ENCODE measurements around the gene FRMD5.
"Not testable (repeated sequence)": the region's sequence is repeated elsewhere in the genome, so short reads cannot be mapped to it uniquely, and the experiment has no call there.

The FRMD5 gene

DNA sequence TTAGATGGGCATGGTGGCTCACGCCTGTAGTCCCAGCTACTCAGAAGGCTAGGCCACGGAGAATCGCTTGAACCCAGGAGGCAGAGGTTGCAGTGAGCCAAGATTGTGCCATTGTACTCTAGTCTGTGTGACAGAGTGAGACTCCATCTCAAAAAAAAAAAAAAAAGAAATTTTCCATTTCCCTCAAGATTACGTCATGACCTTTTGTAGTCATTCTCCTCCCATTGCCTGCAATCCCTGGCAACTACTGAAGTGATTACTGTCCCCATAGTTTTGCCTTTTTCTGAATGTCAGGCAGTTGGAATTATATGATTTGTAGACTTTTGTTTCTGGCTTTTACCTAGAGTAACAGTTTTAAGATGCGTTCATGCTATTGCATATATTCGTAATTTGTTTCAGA lies 340.3 kb downstream of the FRMD5 start:
- H3K9ac ChIP-seq (ENCODE audit: low read length), result no peak overlapping the region
- no peak overlapping the region for H3K27ac ChIP-seq (ENCODE audit: low read length)
- TF ChIP-seq, protein P1, sequence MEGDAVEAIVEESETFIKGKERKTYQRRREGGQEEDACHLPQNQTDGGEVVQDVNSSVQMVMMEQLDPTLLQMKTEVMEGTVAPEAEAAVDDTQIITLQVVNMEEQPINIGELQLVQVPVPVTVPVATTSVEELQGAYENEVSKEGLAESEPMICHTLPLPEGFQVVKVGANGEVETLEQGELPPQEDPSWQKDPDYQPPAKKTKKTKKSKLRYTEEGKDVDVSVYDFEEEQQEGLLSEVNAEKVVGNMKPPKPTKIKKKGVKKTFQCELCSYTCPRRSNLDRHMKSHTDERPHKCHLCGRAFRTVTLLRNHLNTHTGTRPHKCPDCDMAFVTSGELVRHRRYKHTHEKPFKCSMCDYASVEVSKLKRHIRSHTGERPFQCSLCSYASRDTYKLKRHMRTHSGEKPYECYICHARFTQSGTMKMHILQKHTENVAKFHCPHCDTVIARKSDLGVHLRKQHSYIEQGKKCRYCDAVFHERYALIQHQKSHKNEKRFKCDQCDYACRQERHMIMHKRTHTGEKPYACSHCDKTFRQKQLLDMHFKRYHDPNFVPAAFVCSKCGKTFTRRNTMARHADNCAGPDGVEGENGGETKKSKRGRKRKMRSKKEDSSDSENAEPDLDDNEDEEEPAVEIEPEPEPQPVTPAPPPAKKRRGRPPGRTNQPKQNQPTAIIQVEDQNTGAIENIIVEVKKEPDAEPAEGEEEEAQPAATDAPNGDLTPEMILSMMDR (IDR thresholded peaks at IDR 0.05; ENCODE audit: low read depth, low read length), result no peak
- no peak for TF ChIP-seq EZH2phosphoT487 (IDR thresholded peaks at IDR 0.05; ENCODE audit: low read depth)
- H3K9me3 ChIP-seq (ENCODE audit: insufficient read depth, low read length), result no peaks in the 10 kb centered on the region
- no peak overlapping the region for H3K4me3 ChIP-seq (ENCODE audit: low read length)
- H2AFZ ChIP-seq (ENCODE audit: low read depth, low read length), result no peak overlapping the region
- H3K4me1 ChIP-seq (ENCODE audit: low read length), result no peaks in the 10 kb centered on the region
- no peak overlapping the region for H3K4me2 ChIP-seq (ENCODE audit: low read length)
- H3K79me2 ChIP-seq (ENCODE audit: low read length), result no peaks in the 10 kb centered on the region
- 0 out of 2 replicates have a peak, but pooled peaks cover 3% of the 10 kb centered on the region for H4K20me1 ChIP-seq (ENCODE audit: insufficient read depth, low read length)
- no peaks in the 10 kb centered on the region for H3K27me3 ChIP-seq (ENCODE audit: low read depth, low read length)
- peaks cover 46% of the 10 kb centered on the region for H3K36me3 ChIP-seq (replicated peaks; ENCODE audit: low read depth, low read length)

DNA sequence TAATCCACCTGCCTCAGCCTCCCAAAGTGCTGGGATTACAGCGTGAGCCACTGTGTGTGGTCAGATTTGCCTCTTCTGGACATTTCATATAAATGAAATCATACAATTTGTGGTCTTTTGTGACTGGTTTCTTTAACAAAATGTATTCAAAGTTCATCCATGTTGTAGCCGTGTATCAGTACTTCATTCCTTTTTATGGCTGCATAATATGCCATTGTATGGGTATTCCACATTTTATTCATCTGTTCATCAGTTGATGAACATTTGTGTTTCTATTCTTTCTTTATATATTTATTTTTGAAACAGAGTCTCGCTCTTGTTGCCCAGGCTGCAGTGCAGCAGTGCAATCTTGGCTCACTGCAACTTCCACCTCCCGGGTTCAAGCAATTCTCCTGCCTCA lies 342.5 kb downstream of the FRMD5 start:
- no peak overlapping the region for H2AFZ ChIP-seq (ENCODE audit: low read depth, low read length)
- H3K36me3 ChIP-seq (replicated peaks; ENCODE audit: low read depth, low read length), result peaks cover 41% of the 10 kb centered on the region
- no peaks in the 10 kb centered on the region for H3K79me2 ChIP-seq (ENCODE audit: low read length)
- H3K27ac ChIP-seq (ENCODE audit: low read length), result no peak overlapping the region
- TF ChIP-seq, protein P1 (IDR thresholded peaks at IDR 0.05; ENCODE audit: low read depth, low read length), result no peak
- TF ChIP-seq EZH2phosphoT487 (IDR thresholded peaks at IDR 0.05; ENCODE audit: low read depth), result no peak
- no peaks in the 10 kb centered on the region for H3K27me3 ChIP-seq (ENCODE audit: low read depth, low read length)
- no peak overlapping the region for H3K9ac ChIP-seq (ENCODE audit: low read length)
- 0 out of 2 replicates have a peak, but pooled peaks cover 3% of the 10 kb centered on the region for H4K20me1 ChIP-seq (ENCODE audit: insufficient read depth, low read length)
- no peak overlapping the region for H3K4me3 ChIP-seq (ENCODE audit: low read length)
- no peaks in the 10 kb centered on the region for H3K9me3 ChIP-seq (ENCODE audit: insufficient read depth, low read length)
- H3K4me2 ChIP-seq (ENCODE audit: low read length), result no peak overlapping the region
- H3K4me1 ChIP-seq (ENCODE audit: low read length), result no peaks in the 10 kb centered on the region

DNA sequence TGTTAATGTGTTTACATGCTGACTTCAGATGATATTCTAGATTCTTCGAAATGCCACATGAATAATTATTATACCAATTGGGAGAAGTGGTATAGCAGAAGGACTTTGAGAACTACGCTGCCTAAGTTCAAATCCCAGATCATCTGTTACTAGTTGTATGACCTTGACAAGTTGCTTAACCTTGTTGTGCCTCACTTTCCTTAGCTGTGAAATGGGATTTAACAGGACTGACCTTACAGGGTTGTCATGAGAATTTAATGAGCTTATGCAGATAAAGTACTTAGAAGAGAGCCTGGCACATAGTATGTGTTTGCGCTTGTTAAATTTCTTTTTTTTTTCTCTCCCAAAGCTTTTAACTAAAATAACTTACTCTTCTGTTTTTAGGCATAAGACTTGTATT lies 343.8 kb downstream of the FRMD5 start:
- H2AFZ ChIP-seq (ENCODE audit: low read depth, low read length), result no peak overlapping the region
- no peak overlapping the region for H3K9ac ChIP-seq (ENCODE audit: low read length)
- TF ChIP-seq, protein P1 (IDR thresholded peaks at IDR 0.05; ENCODE audit: low read depth, low read length), result no peak
- TF ChIP-seq EZH2phosphoT487 (IDR thresholded peaks at IDR 0.05; ENCODE audit: low read depth), result no peak
- no peak overlapping the region for H3K4me2 ChIP-seq (ENCODE audit: low read length)
- H3K36me3 ChIP-seq (replicated peaks; ENCODE audit: low read depth, low read length), result peaks cover 41% of the 10 kb centered on the region
- no peak overlapping the region for H3K4me3 ChIP-seq (ENCODE audit: low read length)
- H3K4me1 ChIP-seq (ENCODE audit: low read length), result no peaks in the 10 kb centered on the region
- H3K79me2 ChIP-seq (ENCODE audit: low read length), result no peaks in the 10 kb centered on the region
- no peak overlapping the region for H3K27ac ChIP-seq (ENCODE audit: low read length)
- no peaks in the 10 kb centered on the region for H3K9me3 ChIP-seq (ENCODE audit: insufficient read depth, low read length)
- H4K20me1 ChIP-seq (ENCODE audit: insufficient read depth, low read length), result 0 out of 2 replicates have a peak, but pooled peaks cover 3% of the 10 kb centered on the region
- H3K27me3 ChIP-seq (ENCODE audit: low read depth, low read length), result no peaks in the 10 kb centered on the region

DNA sequence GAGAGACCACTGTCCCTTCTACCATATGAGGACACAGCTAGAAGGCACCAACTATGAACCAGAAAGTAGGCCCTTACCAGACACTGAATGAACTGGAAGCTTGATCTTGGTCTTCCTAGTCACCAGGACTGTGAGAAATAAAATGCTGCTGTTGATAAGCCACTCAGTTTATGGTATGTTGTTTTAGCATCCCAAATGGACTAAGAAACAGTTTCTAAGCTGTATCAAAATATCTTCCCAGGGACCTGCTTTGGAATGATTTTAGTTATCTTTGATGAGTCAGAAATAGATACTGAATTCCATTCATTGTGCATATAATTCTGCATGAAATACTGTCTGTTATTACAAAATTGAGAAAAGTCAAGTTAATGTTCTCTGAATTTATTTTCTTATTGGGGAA lies 349.6 kb downstream of the FRMD5 start:
- Histone ChIP-seq H3K4me1 (ENCODE audit: low read length) (no peaks in the 10 kb centered on the region), H3K79me2 (ENCODE audit: low read length) (peaks cover 4% of the 10 kb centered on the region; the same call in 1 of the 2 replicates), H3K36me3 (replicated peaks; ENCODE audit: low read depth, low read length) (peaks cover 45% of the 10 kb centered on the region), H3K27ac (ENCODE audit: low read length) (no peak overlapping the region), H2AFZ (ENCODE audit: low read depth, low read length) (no peak overlapping the region), H4K20me1 (ENCODE audit: insufficient read depth, low read length) (no peaks in the 10 kb centered on the region), H3K4me3 (ENCODE audit: low read length) (no peak overlapping the region), H3K27me3 (ENCODE audit: low read depth, low read length) (no peaks in the 10 kb centered on the region), H3K4me2 (ENCODE audit: low read length) (no peak overlapping the region), H3K9ac (ENCODE audit: low read length) (no peak overlapping the region), H3K9me3 (ENCODE audit: insufficient read depth, low read length) (no peaks in the 10 kb centered on the region)
- TF ChIP-seq EZH2phosphoT487 (IDR thresholded peaks at IDR 0.05; ENCODE audit: low read depth), result no peak
- TF ChIP-seq, protein P1 (IDR thresholded peaks at IDR 0.05; ENCODE audit: low read depth, low read length), result no peak

DNA sequence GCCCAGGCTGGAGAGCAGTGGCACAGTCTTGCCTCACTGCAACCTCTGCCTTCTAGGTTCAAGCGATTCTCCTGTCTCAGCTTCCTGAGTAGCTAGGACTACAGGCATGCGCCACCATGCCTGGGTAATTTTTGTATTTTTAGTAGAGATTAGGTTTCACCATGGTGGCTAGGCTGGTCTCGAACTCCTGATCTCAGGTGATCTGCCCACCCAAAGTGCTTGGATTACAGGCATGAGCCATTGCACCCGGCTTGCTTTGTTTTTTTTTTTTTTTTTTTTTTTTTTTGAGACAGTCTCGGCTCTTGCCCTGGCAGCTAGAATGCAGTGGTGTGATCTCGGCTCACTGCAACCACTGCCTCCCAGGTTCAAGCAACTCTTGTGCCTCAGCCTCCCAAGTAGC lies 362.6 kb downstream of the FRMD5 start:
- H3K27ac ChIP-seq (ENCODE audit: low read length); H3K4me2 ChIP-seq (ENCODE audit: low read length); H3K4me3 ChIP-seq (ENCODE audit: low read length); H2AFZ ChIP-seq (ENCODE audit: low read depth, low read length); H4K20me1 ChIP-seq (ENCODE audit: insufficient read depth, low read length); H3K27me3 ChIP-seq (ENCODE audit: low read depth, low read length); H3K9ac ChIP-seq (ENCODE audit: low read length); H3K9me3 ChIP-seq (ENCODE audit: insufficient read depth, low read length): not testable (repeated sequence)
- H3K79me2 ChIP-seq (ENCODE audit: low read length), result peaks cover 66% of the 10 kb centered on the region
- H3K4me1 ChIP-seq (ENCODE audit: low read length), result peaks cover 30% of the 10 kb centered on the region
- peaks cover 47% of the 10 kb centered on the region for H3K36me3 ChIP-seq (replicated peaks; ENCODE audit: low read depth, low read length)

DNA sequence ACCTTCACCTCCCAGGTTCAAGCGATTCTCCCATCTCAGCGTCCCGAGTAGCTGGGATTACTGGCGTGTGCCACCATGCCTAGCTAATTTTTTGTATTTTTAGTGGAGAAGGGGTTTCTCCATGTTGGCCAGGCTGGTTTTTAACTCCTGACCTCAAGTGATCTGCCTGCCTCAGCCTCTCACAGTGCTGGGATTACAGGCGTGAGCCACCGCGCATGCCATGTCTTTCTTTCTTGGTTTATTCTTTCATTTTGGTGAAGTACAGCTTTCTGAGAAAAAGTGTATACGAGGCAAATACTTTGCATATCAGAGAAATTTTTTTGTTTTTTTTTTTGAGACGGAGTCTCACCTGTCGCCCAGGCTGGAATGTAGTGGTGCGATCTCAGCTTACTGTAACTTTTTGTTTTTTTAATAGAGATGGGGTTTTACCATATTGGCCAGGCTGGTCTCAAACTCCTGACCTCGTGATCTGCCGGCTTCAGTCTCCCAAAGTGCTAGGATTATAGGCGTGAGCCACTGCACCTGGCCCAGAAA lies 363.5 kb downstream of the FRMD5 start:
- H3K4me2 ChIP-seq (ENCODE audit: low read length); H3K9me3 ChIP-seq (ENCODE audit: insufficient read depth, low read length); H3K9ac ChIP-seq (ENCODE audit: low read length); H3K27ac ChIP-seq (ENCODE audit: low read length); H3K4me3 ChIP-seq (ENCODE audit: low read length); H2AFZ ChIP-seq (ENCODE audit: low read depth, low read length); H4K20me1 ChIP-seq (ENCODE audit: insufficient read depth, low read length); H3K27me3 ChIP-seq (ENCODE audit: low read depth, low read length): not testable (repeated sequence)
- peaks cover 30% of the 10 kb centered on the region for H3K4me1 ChIP-seq (ENCODE audit: low read length)
- peaks cover 41% of the 10 kb centered on the region for H3K36me3 ChIP-seq (replicated peaks; ENCODE audit: low read depth, low read length)
- peaks cover 75% of the 10 kb centered on the region for H3K79me2 ChIP-seq (ENCODE audit: low read length)

All from OCI-LY3 (cell line).